AG04449 (cell line): ENCODE results near the gene HSF2BP.

Experiments used
- CTCF ChIA-PET: fragments of 350-600 bp; formaldehyde crosslinking; extraction: SDS; loops from one replicate; lab custom pipeline; 2021; ENCODE audit warnings: antibody characterized with exemption; lab: Yijun Ruan, JAX
- POLR2A ChIA-PET: fragments of 400-600, 350-600 bp; formaldehyde crosslinking; extraction: SDS; loops from one replicate; lab custom pipeline; 2020; ENCODE audit warnings: antibody characterized with exemption, inconsistent platforms; lab: Yijun Ruan, JAX
- DNase-seq: peaks from one replicate; pipeline ENCODE4 v3.0.0-alpha.2; 2010; ENCODE audit warnings: low read depth, low spot score
- H3K4me3 ChIP-seq: 2 replicates; pipeline ENCODE4 v1.5.1; 2011; ENCODE audit warnings: low read depth, mild to moderate bottlenecking, control low read depth, low read length
- CTCF ChIP-seq: IDR thresholded peaks from one replicate; pipeline ENCODE4 v1.5.1; 2011; ENCODE audit warnings: mild to moderate bottlenecking, moderate library complexity, low read length, control low read depth, inconsistent platforms; ENCODE audit not compliant: insufficient read depth; ENCODE audit errors: missing control alignments

HSF2BP gene

GRCh38 chr21:43581453-43581852 is 77.8 kb downstream of the HSF2BP start:
- no peak overlapping the region for H3K4me3 ChIP-seq
- POLR2A ChIA-PET, result no interaction called here
- no peak for TF ChIP-seq CTCF
- CTCF ChIA-PET, result interaction anchor here (2.5 kb wide), 1 partner anchor 30 kb away, joined by 7 read pairs; no protein-coding TSS in a partner anchor
- DNase-seq, result no peak

GRCh38 chr21:43578677-43579303 is 80.5 kb downstream of the HSF2BP start:
- no peak for DNase-seq
- POLR2A ChIA-PET, result no interaction called here
- CTCF ChIA-PET, result no interaction called here
- no peak for TF ChIP-seq CTCF
- H3K4me3 ChIP-seq, result no peak overlapping the region

- no peak for TF ChIP-seq CTCF
- POLR2A ChIA-PET, result no interaction called here
- no peak for DNase-seq
- no peak overlapping the region for H3K4me3 ChIP-seq
- CTCF ChIA-PET, result no interaction called here
These were observed 83.8 kb downstream of the HSF2BP start for GRCh38 chr21:43575473-43575844.

GRCh38 chr21:43574741-43575472 is 84.4 kb downstream of the HSF2BP start:
- ChIA-PET POLR2A (no interaction called here), CTCF (no interaction called here)
- TF ChIP-seq CTCF, result no peak
- no peak overlapping the region for H3K4me3 ChIP-seq
- DNase-seq, result no peak

- TF ChIP-seq CTCF, result no peak
- ChIA-PET POLR2A (no interaction called here), CTCF (no interaction called here)
- H3K4me3 ChIP-seq, result no peak overlapping the region
- DNase-seq, result no peak
These were observed 85.4 kb downstream of the HSF2BP start for GRCh38 chr21:43573921-43574320.

- no peak for DNase-seq
- CTCF ChIA-PET, result no interaction called here
- no peak for TF ChIP-seq CTCF
- POLR2A ChIA-PET, result no interaction called here
- H3K4me3 ChIP-seq, result no peak overlapping the region
These were observed 86.8 kb downstream of the HSF2BP start for GRCh38 chr21:43572446-43572845.
